Rectal smooth muscle tissue (tissue), 1 donor: ENCODE measurements around the gene TANGO2.
"Not testable (repeated sequence)": the region's sequence is repeated elsewhere in the genome, so short reads cannot be mapped to it uniquely, and the experiment has no call there.

ENCODE experiments used
- H3K27ac ChIP-seq: one replicate; pipeline ENCODE4 v1.7.0; 2013; ENCODE audit warnings: low read depth, low read length, inconsistent platforms
- H3K27me3 ChIP-seq: one replicate; pipeline ENCODE4 v1.7.0; 2013; ENCODE audit warnings: low read length; ENCODE audit not compliant: control insufficient read depth, insufficient read depth
- H3K36me3 ChIP-seq: one replicate; pipeline ENCODE4 v1.7.0; 2013; ENCODE audit warnings: low read length; ENCODE audit not compliant: control insufficient read depth, insufficient read depth
- H3K4me1 ChIP-seq: one replicate; pipeline ENCODE4 v1.7.0; 2013; ENCODE audit warnings: low read length; ENCODE audit not compliant: control insufficient read depth, insufficient read depth
- H3K4me3 ChIP-seq: one replicate; pipeline ENCODE4 v1.7.0; 2013; ENCODE audit warnings: low read length
- H3K9ac ChIP-seq: one replicate; pipeline ENCODE4 v1.7.0; 2013; ENCODE audit warnings: low read length

The TANGO2 gene

GRCh38 chr22:20066617-20067383 lies 45.9 kb downstream of the TANGO2 start:
- Histone ChIP-seq H3K27me3 (no peaks in the 10 kb centered on the region), H3K27ac (no peak overlapping the region), H3K4me1 (no peaks in the 10 kb centered on the region), H3K4me3 (no peak overlapping the region), H3K36me3 (peaks cover 12% of the 10 kb centered on the region), H3K9ac (no peak overlapping the region)

DNA sequence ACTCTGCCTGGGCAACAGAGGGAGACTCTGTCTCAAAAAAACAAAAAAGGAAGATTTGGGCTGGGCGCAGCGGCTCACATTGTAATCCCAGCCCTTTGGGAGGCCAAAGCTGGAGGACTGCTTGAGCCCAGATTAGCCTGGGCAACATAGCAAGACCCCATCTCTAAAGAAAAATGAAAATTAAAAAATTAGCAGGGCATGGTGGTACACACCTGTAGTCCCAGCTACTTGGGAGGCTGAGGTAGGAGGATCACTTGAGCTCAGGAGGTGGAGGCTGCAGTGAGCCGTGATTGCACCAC lies 46.4 kb downstream of the TANGO2 start:
- H3K4me3 ChIP-seq, H3K36me3 ChIP-seq, H3K9ac ChIP-seq, H3K27me3 ChIP-seq, H3K27ac ChIP-seq, H3K4me1 ChIP-seq: not testable (repeated sequence)

GRCh38 chr22:20068640-20069039 lies 47.7 kb downstream of the TANGO2 start:
- no peaks in the 10 kb centered on the region for H3K27me3 ChIP-seq
- no peak overlapping the region for H3K27ac ChIP-seq
- no peak overlapping the region for H3K4me3 ChIP-seq
- peaks cover 5% of the 10 kb centered on the region for H3K36me3 ChIP-seq
- no peak overlapping the region for H3K9ac ChIP-seq
- H3K4me1 ChIP-seq, result no peaks in the 10 kb centered on the region

GRCh38 chr22:20069331-20070042 lies 48.6 kb downstream of the TANGO2 start:
- H3K36me3 ChIP-seq, result peaks cover 2% of the 10 kb centered on the region
- no peak overlapping the region for H3K4me3 ChIP-seq
- no peak overlapping the region for H3K9ac ChIP-seq
- no peaks in the 10 kb centered on the region for H3K4me1 ChIP-seq
- no peak overlapping the region for H3K27ac ChIP-seq
- H3K27me3 ChIP-seq, result no peaks in the 10 kb centered on the region

DNA sequence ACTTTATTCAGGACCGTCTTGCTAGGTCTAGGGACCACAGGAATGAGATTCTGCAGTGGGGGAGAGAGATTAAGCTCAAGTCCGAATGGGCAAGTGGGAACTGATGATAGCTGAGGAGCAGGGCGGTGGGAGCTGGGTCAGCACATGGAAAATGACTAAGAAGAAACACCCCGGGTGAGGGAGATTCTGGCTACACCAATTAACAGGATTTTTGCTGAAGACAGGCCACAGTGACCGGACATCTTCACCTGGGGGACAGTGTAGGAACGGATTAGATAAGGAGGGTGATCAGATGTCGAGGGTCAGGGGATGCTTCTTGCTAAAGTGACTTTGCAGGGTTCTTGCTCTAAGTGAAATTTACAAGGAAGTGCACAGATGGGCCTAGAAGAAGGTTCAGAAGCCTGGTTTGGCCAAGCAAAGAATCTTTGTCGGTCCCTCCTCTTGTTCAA lies 50.6 kb downstream of the TANGO2 start:
- Histone ChIP-seq H3K4me1 (no peaks in the 10 kb centered on the region), H3K9ac (no peak overlapping the region), H3K27me3 (no peaks in the 10 kb centered on the region), H3K27ac (no peak overlapping the region), H3K4me3 (no peak overlapping the region), H3K36me3 (no peaks in the 10 kb centered on the region)

- Histone ChIP-seq H3K4me1 (peaks cover 9% of the 10 kb centered on the region), H3K27ac (no peak overlapping the region), H3K4me3 (no peak overlapping the region), H3K9ac (no peak overlapping the region), H3K36me3 (no peaks in the 10 kb centered on the region), H3K27me3 (no peaks in the 10 kb centered on the region)
Observed at GRCh38 chr22:20076627-20077172, 55.8 kb downstream of the TANGO2 start.

GRCh38 chr22:20079745-20080444 lies 59.0 kb downstream of the TANGO2 start, which contains the start of gene DGCR8:
Gene DGCR8, plus strand, starts transcription at chr22:20080241. Its CDS starts 5,723 bp downstream, at chr22:20085964.
- Histone ChIP-seq H3K4me1 (peaks cover 10% of the 10 kb centered on the region), H3K27ac (peak within 1 kb of the TSS; percentile 91), H3K9ac (peak within 1 kb of the TSS; percentile 91), H3K36me3 (no peaks in the 10 kb centered on the region), H3K4me3 (peak within 1 kb of the TSS; percentile 85), H3K27me3 (no peaks in the 10 kb centered on the region)

DNA sequence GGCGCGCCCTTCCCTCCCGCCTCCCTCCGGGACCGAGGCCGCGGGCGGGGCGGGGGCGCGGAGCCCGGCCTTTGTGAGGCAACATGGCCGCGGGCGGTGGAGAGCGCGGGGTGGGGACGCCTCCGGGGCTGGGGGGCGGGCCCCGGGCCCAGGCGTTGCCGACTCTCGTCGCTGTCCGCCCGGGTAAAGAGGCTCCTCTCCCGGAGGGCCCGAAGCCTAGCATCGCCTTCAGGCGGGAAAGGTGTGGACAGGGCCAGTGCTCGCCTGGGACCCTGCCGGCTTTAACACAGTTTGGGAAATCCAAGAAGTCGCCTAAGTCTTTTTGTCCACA lies 59.5 kb downstream of the TANGO2 start:
- Histone ChIP-seq H3K4me3 (peak overlapping the region; percentile 85), H3K4me1 (peaks cover 10% of the 10 kb centered on the region), H3K9ac (peak overlapping the region; percentile 91), H3K27me3 (no peaks in the 10 kb centered on the region), H3K27ac (peak overlapping the region; percentile 87), H3K36me3 (no peaks in the 10 kb centered on the region)

GRCh38 chr22:20080776-20081654 lies 60.1 kb downstream of the TANGO2 start:
- peak overlapping the region; percentile 85 for H3K4me3 ChIP-seq
- peaks cover 1% of the 10 kb centered on the region for H3K36me3 ChIP-seq
- H3K9ac ChIP-seq, result peak overlapping the region; percentile 91
- H3K27ac ChIP-seq, result peak overlapping the region; percentile 87
- H3K4me1 ChIP-seq, result peaks cover 10% of the 10 kb centered on the region
- H3K27me3 ChIP-seq, result no peaks in the 10 kb centered on the region

GRCh38 chr22:20083157-20083890 lies 62.4 kb downstream of the TANGO2 start:
- H3K27ac ChIP-seq, result no peak overlapping the region
- H3K9ac ChIP-seq, result no peak overlapping the region
- no peaks in the 10 kb centered on the region for H3K27me3 ChIP-seq
- peaks cover 20% of the 10 kb centered on the region for H3K36me3 ChIP-seq
- H3K4me3 ChIP-seq, result no peak overlapping the region
- H3K4me1 ChIP-seq, result peaks cover 10% of the 10 kb centered on the region

GRCh38 chr22:20083891-20084546 lies 63.1 kb downstream of the TANGO2 start:
- H3K4me3 ChIP-seq, result no peak overlapping the region
- H3K27me3 ChIP-seq, result no peaks in the 10 kb centered on the region
- H3K27ac ChIP-seq, result no peak overlapping the region
- H3K36me3 ChIP-seq, result peaks cover 25% of the 10 kb centered on the region
- peaks cover 10% of the 10 kb centered on the region for H3K4me1 ChIP-seq
- no peak overlapping the region for H3K9ac ChIP-seq
